BLaER1 treated with 17β-estradiol and CSF1 and Interleukin-3, amounts not matched to agents 10 nM and 100 nM (cell line): ENCODE results near the gene UPK1A.
A peak's percentile ranks its signal among the peaks of the same experiment; 100 is the strongest.
"Not testable (repeated sequence)": the region's sequence is repeated elsewhere in the genome, so short reads cannot be mapped to it uniquely, and the experiment has no call there.

ENCODE experiments used
- H3K27ac ChIP-seq, 11 experiments: shearing (Covaris generic); formaldehyde crosslinking; 2 replicates each; pipeline ENCODE4 v1.8.1; 2022
- H3K27me3 ChIP-seq, 11 experiments: shearing (Covaris generic); formaldehyde crosslinking; 2 replicates each; pipeline ENCODE4 v1.8.1; 2022
- H3K36me3 ChIP-seq, 11 experiments: shearing (Covaris generic); formaldehyde crosslinking; 2 replicates each; pipeline ENCODE4 v1.8.1; 2022
- H3K4me1 ChIP-seq, 10 experiments: shearing (Covaris generic); formaldehyde crosslinking; 2 replicates each; pipeline ENCODE4 v1.8.1; 2022
- H3K4me2 ChIP-seq, 11 experiments: shearing (Covaris generic); formaldehyde crosslinking; 2 replicates each; pipeline ENCODE4 v1.8.1; 2022
- H3K4me3 ChIP-seq, 10 experiments: shearing (Covaris generic); formaldehyde crosslinking; 2 replicates each; pipeline ENCODE4 v1.8.1; 2022
- H3K9ac ChIP-seq, 11 experiments: shearing (Covaris generic); formaldehyde crosslinking; 2 replicates each; pipeline ENCODE4 v1.8.1; 2022
- H3K9me3 ChIP-seq, 11 experiments: shearing (Covaris generic); formaldehyde crosslinking; replicated peaks in 1 of 11; 2 replicates each; pipeline ENCODE4 v1.8.1; 2022
- H4K20me1 ChIP-seq, 11 experiments: shearing (Covaris generic); formaldehyde crosslinking; 2 replicates each; pipeline ENCODE4 v1.8.1; 2022
- Cebpa-rat ChIP-seq, 11 experiments: shearing (Covaris generic); IDR thresholded peaks; 2 replicates each; pipeline ENCODE4 v1.8.1; 2022

Gene UPK1A

DNA sequence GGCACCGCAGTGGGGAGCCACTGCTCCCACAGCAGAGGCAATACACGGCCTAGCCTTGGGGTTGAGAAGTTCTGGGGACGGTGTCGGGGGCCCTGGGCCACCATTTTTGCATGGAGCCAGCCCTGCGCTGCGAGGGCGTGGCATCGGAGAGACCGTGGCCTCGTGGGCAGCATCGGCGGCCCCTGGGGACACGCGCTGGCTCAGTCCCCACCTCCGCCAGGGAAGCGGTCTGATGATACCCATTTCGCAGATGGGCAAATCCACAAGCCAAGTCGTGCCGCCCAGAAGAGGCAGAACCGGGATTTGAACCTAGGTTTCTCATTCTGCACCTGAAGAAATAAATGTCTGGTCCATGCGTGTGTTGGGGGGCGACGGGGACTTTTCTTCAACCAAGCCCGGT, 1.2 kb upstream of the UPK1A start:
- Histone ChIP-seq H3K27me3 (no peaks in the 10 kb centered on the region), H3K4me1 (peaks cover 0 to 11% (median 6%) of the 10 kb centered on the region in 10 experiments; a peak in 7 of 20 replicates), H3K4me2 (no peak overlapping the region), H3K36me3 (peaks cover 0 to 4% (median 0%) of the 10 kb centered on the region in 11 experiments; a peak in 2 of 22 replicates), H3K27ac (no peak overlapping the region), H3K4me3 (no peak overlapping the region), H3K9ac (no peak overlapping the region), H4K20me1 (no peaks in the 10 kb centered on the region; a peak in 2 of 22 replicates), H3K9me3 (no peaks in the 10 kb centered on the region)
- no peak for TF ChIP-seq Cebpa-rat (IDR thresholded peaks at IDR 0.05)

DNA sequence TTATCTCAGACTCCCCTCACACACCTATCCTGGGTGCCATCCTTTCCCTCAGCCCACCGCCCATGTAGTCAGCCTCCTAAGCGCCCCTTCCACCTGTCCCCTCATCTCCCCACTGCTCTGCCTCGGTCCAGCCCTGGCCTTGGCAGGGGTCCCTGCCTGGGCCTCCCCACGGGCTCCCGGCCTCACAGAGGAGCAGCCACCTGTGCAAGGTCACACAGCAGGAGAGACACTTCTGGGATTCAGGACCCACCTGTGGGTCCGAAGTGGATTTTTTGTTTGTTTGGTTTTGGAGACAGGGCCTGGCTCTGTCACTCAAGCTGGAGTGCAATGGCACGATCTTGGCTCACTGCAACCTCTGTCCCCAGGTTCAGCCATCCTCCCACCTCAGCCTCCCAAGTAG, 713 bp upstream of the UPK1A start:
- Histone ChIP-seq H3K4me3 (no peak overlapping the region), H3K36me3 (no peaks in the 10 kb centered on the region), H3K4me2 (no peak overlapping the region), H3K9ac (no peak overlapping the region), H4K20me1 (no peaks in the 10 kb centered on the region; a peak in 2 of 22 replicates), H3K9me3 (no peaks in the 10 kb centered on the region), H3K27ac (no peak overlapping the region), H3K4me1 (peaks cover 0 to 11% (median 6%) of the 10 kb centered on the region in 10 experiments; a peak in 7 of 20 replicates), H3K27me3 (no peaks in the 10 kb centered on the region)
- TF ChIP-seq Cebpa-rat (IDR thresholded peaks at IDR 0.05), result no peak

DNA sequence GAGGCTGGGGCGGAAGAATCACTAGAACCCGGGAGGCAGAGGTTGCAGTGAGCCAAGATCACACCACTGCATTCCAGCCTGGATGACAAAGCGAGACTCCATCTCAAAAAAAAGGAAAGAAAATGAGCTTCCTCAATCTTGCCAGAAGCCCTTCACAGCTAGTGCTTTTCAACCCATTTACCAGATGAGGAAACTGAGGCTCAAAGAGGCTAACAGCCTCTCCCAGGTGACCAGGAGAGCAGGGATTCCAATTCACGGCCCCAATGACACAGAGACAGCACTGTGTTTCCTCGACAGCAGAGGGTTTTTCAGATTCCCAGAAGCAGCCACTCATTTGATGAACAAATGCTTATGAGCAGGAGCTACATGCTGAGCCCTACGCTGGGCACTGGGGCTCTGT, 3.2 kb downstream of the UPK1A start:
- H3K9ac ChIP-seq, result no peak overlapping the region
- H3K27me3 ChIP-seq, result peaks cover 20 to 30% (median 25%) of the 10 kb centered on the region in 11 experiments
- H3K36me3 ChIP-seq, result no peaks in the 10 kb centered on the region
- H3K9me3 ChIP-seq, result no peaks in the 10 kb centered on the region
- H3K4me3 ChIP-seq, result no peak overlapping the region
- TF ChIP-seq Cebpa-rat (IDR thresholded peaks at IDR 0.05), result no peak
- no peak overlapping the region for H3K4me2 ChIP-seq
- H3K4me1 ChIP-seq, result peaks cover 0 to 7% (median 3%) of the 10 kb centered on the region in 10 experiments; a peak in 3 of 20 replicates
- no peak overlapping the region for H3K27ac ChIP-seq
- no peaks in the 10 kb centered on the region; a peak in 1 of 22 replicates for H4K20me1 ChIP-seq

DNA sequence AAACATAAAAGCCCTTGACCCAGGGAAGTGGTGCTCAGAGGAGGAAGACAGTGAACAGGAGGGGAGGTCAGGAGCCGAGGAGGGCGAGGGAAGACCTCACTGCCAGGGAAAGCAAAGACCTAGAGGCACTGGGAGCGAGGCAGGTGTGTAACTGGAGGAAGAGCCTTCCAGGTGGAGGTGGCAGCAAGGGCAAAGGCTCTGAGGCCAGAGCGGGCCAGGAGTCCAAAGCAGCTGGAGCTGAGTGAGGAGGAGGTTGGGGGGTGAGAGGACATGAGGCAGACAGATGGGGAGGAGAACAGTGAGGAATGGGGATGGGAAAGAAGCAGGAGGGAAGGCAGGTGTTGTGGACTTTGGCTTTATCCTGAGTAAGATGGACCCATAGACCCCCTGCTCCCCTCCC, 3.7 kb downstream of the UPK1A start:
- no peaks in the 10 kb centered on the region for H3K9me3 ChIP-seq
- H3K4me3 ChIP-seq, result no peak overlapping the region
- H4K20me1 ChIP-seq, result no peaks in the 10 kb centered on the region; a peak in 1 of 22 replicates
- H3K36me3 ChIP-seq, result no peaks in the 10 kb centered on the region
- no peak overlapping the region for H3K9ac ChIP-seq
- no peak for TF ChIP-seq Cebpa-rat (IDR thresholded peaks at IDR 0.05)
- H3K27ac ChIP-seq, result no peak overlapping the region
- H3K4me2 ChIP-seq, result no peak overlapping the region
- H3K4me1 ChIP-seq, result peaks cover 0 to 7% (median 3%) of the 10 kb centered on the region in 10 experiments; a peak in 3 of 20 replicates
- peaks cover 20 to 33% (median 25%) of the 10 kb centered on the region in 11 experiments for H3K27me3 ChIP-seq

DNA sequence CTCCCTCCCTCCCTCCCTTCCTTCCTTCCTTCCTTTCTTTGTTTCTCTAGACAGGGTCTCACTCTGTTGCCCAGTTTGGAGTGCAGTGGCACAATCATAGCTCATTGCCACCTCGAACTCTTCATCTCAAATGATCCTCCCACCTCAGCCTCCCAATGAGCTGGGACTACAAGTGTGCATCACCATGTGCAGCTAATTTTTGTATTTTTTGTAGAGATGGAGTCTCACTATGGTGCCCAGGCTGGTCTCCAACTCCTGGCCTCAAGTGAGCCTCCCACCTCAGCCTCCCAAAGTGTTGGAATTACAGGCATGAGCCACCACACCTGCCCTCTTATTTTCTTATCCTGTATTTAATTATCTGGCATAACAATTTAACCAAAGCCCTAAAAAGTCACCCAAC, 4.4 kb downstream of the UPK1A start:
- no peak overlapping the region for H3K4me3 ChIP-seq
- no peak overlapping the region for H3K27ac ChIP-seq
- peaks cover 0 to 7% (median 3%) of the 10 kb centered on the region in 10 experiments; a peak in 3 of 20 replicates for H3K4me1 ChIP-seq
- H3K27me3 ChIP-seq, result peaks cover 20 to 33% (median 25%) of the 10 kb centered on the region in 11 experiments
- no peaks in the 10 kb centered on the region for H3K9me3 ChIP-seq
- H3K4me2 ChIP-seq, result no peak overlapping the region
- no peak for TF ChIP-seq Cebpa-rat (IDR thresholded peaks at IDR 0.05)
- no peaks in the 10 kb centered on the region; a peak in 1 of 22 replicates for H4K20me1 ChIP-seq
- no peak overlapping the region for H3K9ac ChIP-seq
- no peaks in the 10 kb centered on the region for H3K36me3 ChIP-seq

DNA sequence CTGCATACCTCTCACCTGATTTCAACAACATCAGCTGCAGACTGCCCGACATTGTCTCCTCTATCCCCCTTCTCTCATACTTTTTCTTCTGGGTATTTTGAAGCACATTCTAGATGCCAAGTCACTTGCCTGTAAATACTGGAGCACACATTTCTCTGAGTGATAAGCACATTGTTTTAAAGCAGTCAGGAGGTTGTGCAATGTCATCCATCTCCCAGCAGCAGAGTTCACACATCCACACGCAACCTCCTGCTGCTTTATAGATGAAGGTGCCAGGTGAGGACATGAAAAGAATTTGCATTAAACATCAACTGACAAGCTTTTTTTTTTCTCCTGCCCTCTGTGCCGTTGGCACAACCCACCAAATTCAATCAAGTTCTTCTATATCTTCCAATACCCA, 5.5 kb downstream of the UPK1A start:
- peaks cover 0 to 7% (median 3%) of the 10 kb centered on the region in 10 experiments; a peak in 3 of 20 replicates for H3K4me1 ChIP-seq
- H3K4me3 ChIP-seq, result no peak overlapping the region
- no peaks in the 10 kb centered on the region for H3K36me3 ChIP-seq
- H3K27me3 ChIP-seq, result peaks cover 20 to 33% (median 25%) of the 10 kb centered on the region in 11 experiments
- H3K4me2 ChIP-seq, result no peak overlapping the region
- H4K20me1 ChIP-seq, result no peaks in the 10 kb centered on the region; a peak in 1 of 22 replicates
- H3K27ac ChIP-seq, result no peak overlapping the region
- no peaks in the 10 kb centered on the region for H3K9me3 ChIP-seq
- H3K9ac ChIP-seq, result no peak overlapping the region
- 0 out of 22 replicates have a peak, but pooled peaks of 1 of the 11 experiments have one; percentile 9 for TF ChIP-seq Cebpa-rat (IDR thresholded peaks at IDR 0.05)

DNA sequence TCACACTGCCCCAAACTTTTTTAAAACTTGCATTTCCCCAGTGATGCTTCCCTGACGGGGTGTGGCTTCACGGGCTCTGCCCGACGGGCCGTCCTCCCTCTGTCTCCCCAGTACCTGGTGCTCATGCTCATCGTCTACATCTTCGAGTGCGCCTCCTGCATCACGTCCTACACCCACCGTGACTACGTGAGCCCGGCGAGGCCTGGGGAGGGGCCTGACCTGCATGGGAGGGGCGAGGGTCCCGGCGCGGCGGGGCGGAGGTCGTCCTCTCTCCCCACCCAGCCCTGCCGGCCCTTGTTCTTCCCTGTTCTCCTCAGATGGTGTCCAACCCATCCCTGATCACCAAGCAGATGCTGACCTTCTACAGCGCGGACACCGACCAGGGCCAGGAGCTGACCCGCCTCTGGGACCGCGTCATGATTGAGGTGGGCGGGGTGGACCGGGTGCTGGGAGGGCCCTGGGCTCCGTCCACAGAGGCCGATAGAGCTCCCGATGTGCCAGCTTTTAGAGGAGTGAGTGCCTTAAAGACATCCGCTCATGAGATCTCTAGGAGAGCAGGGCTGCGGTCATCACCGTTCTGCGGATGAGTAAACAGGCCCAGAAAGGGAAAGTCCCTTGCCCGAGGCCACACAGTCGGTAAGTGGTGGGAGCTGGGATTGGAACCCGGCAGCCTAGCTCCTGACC, 6.9 kb downstream of the UPK1A start:
- Histone ChIP-seq H3K27me3 (peaks cover 20 to 33% (median 25%) of the 10 kb centered on the region in 11 experiments), H3K9me3 (no peaks in the 10 kb centered on the region), H3K9ac (no peak overlapping the region)

DNA sequence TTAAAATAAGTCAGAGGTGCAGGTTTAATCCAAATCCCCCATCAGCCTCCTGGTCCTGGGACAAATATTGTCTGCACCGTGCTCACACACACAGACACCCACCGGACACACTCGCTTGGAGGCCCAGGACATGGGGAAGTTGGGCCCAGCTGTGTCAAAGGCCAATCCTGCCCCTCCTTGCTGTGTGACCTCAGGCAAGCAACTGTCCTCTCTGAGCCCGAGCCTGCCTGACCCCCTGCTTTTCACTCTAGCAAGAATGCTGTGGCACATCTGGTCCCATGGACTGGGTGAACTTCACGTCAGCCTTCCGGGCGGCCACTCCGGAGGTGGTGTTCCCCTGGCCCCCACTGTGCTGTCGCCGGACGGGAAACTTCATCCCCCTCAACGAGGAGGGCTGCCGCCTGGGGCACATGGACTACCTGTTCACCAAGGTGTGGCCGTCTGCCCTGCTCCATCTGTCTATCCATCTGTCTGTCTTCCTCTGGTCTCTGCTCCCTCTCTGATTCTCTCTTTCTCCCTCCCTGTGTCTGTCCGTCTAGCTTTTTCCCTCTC, 9.3 kb downstream of the UPK1A start:
- peaks cover 0 to 7% (median 3%) of the 10 kb centered on the region in 10 experiments; a peak in 3 of 20 replicates for H3K4me1 ChIP-seq
- no peak overlapping the region for H3K4me2 ChIP-seq
- no peaks in the 10 kb centered on the region for H3K36me3 ChIP-seq
- no peaks in the 10 kb centered on the region for H3K9me3 ChIP-seq
- H4K20me1 ChIP-seq, result no peaks in the 10 kb centered on the region
- no peak overlapping the region for H3K9ac ChIP-seq
- no peak for TF ChIP-seq Cebpa-rat (IDR thresholded peaks at IDR 0.05)
- peaks cover 20 to 33% (median 25%) of the 10 kb centered on the region in 11 experiments for H3K27me3 ChIP-seq
- H3K27ac ChIP-seq, result no peak overlapping the region
- no peak overlapping the region for H3K4me3 ChIP-seq

More for the DNA sequence above, 6.9 kb downstream of the UPK1A start:
- Histone ChIP-seq H4K20me1 (no peaks in the 10 kb centered on the region; a peak in 1 of 22 replicates), H3K36me3 (no peaks in the 10 kb centered on the region), H3K27ac (no peak overlapping the region), H3K4me2 (peak overlapping the region in 5 of 11 experiments; percentile 20 to 48 (median 34); a peak in 10 of 22 replicates), H3K4me3 (no peak overlapping the region), H3K4me1 (peaks cover 0 to 7% (median 3%) of the 10 kb centered on the region in 10 experiments; a peak in 3 of 20 replicates)
- no peak for TF ChIP-seq Cebpa-rat (IDR thresholded peaks at IDR 0.05)

DNA sequence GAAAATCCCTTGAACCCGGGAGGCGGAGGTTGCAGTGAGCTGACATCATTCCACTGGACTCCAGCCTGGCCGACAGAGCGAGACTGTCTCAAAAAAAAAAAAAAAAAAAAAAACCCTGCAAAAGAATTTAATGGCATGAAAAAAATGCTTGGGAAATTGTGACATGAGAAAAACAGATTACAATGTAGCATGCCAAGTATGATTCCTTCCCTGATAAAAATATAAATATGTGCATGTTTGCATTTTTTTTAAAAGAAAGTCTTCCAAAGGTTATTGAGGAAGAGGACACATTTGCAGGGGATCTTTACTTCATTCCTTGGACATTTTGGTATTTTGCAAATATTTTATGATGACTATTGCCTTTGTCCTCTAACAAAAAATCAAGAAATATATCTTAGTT, 23.5 kb downstream of the UPK1A start:
- Histone ChIP-seq H3K4me2 (no peak overlapping the region), H4K20me1 (no peaks in the 10 kb centered on the region), H3K27ac (no peak overlapping the region), H3K4me1 (peaks cover 0 to 17% (median 12%) of the 10 kb centered on the region in 10 experiments; a peak in 15 of 20 replicates), H3K4me3 (no peak overlapping the region), H3K9ac (no peak overlapping the region), H3K27me3 (no peaks in the 10 kb centered on the region), H3K36me3 (no peaks in the 10 kb centered on the region), H3K9me3 (no peaks in the 10 kb centered on the region)
- no peak for TF ChIP-seq Cebpa-rat (IDR thresholded peaks at IDR 0.05)

DNA sequence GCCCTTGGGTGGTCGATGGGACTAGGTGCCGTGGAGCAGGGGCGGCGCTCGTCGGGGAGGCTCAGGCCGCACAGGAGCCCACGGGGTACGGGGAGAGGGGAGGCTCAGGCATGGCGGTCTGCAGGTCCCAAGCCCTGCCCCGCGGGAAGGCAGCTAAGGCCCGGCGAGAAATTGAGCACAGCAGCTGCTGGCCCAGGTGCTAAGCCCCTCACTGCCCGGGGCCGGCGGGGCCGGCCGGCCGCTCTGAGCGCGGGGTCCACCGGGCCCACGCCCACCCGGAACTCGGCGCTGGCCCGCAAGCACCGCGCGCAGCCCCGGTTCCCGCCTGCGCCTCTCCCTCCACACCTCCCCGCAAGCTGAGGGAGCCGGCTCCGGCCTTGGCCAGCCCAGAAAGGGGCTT, 24.8 kb downstream of the UPK1A start:
- H3K27ac ChIP-seq, H3K4me2 ChIP-seq, H3K9ac ChIP-seq, H3K9me3 ChIP-seq, H4K20me1 ChIP-seq, H3K4me3 ChIP-seq, H3K27me3 ChIP-seq, H3K36me3 ChIP-seq: not testable (repeated sequence)
- H3K4me1 ChIP-seq, result peaks cover 0 to 17% (median 12%) of the 10 kb centered on the region in 10 experiments; a peak in 15 of 20 replicates
